BLaER1 treated with 17β-estradiol and CSF1 and Interleukin-3, amounts not matched to agents 10 nM and 100 nM (cell line): ENCODE data around the gene NEAT1.
A peak's percentile ranks its signal among the peaks of the same experiment; 100 is the strongest.

Source experiments
- H3K27ac ChIP-seq, 11 experiments: shearing (Covaris generic); formaldehyde crosslinking; 2 replicates each; pipeline ENCODE4 v1.8.1; 2022
- H3K27me3 ChIP-seq, 11 experiments: shearing (Covaris generic); formaldehyde crosslinking; 2 replicates each; pipeline ENCODE4 v1.8.1; 2022
- H3K36me3 ChIP-seq, 11 experiments: shearing (Covaris generic); formaldehyde crosslinking; 2 replicates each; pipeline ENCODE4 v1.8.1; 2022
- H3K4me1 ChIP-seq, 10 experiments: shearing (Covaris generic); formaldehyde crosslinking; 2 replicates each; pipeline ENCODE4 v1.8.1; 2022
- H3K4me2 ChIP-seq, 11 experiments: shearing (Covaris generic); formaldehyde crosslinking; 2 replicates each; pipeline ENCODE4 v1.8.1; 2022
- H3K4me3 ChIP-seq, 10 experiments: shearing (Covaris generic); formaldehyde crosslinking; 2 replicates each; pipeline ENCODE4 v1.8.1; 2022
- H3K9ac ChIP-seq, 11 experiments: shearing (Covaris generic); formaldehyde crosslinking; 2 replicates each; pipeline ENCODE4 v1.8.1; 2022
- H3K9me3 ChIP-seq, 11 experiments: shearing (Covaris generic); formaldehyde crosslinking; replicated peaks in 1 of 11; 2 replicates each; pipeline ENCODE4 v1.8.1; 2022
- H4K20me1 ChIP-seq, 11 experiments: shearing (Covaris generic); formaldehyde crosslinking; 2 replicates each; pipeline ENCODE4 v1.8.1; 2022
- Cebpa-rat ChIP-seq, 11 experiments: shearing (Covaris generic); IDR thresholded peaks; 2 replicates each; pipeline ENCODE4 v1.8.1; 2022

NEAT1 gene

GRCh38 chr11:65426839-65427690 is 4.5 kb downstream of the NEAT1 start:
- H3K4me1 ChIP-seq = peaks cover 48 to 64% (median 58%) of the 10 kb centered on the region in 10 experiments
- H3K27me3 ChIP-seq = no peaks in the 10 kb centered on the region
- peaks cover 12 to 79% (median 39%) of the 10 kb centered on the region in 11 experiments; a peak in 19 of 22 replicates for H3K36me3 ChIP-seq
- H3K27ac ChIP-seq = peak overlapping the region; percentile 94 to 100 (median 99)
- H4K20me1 ChIP-seq = peaks cover 82 to 94% (median 94%) of the 10 kb centered on the region in 11 experiments
- H3K4me2 ChIP-seq = peak overlapping the region; percentile 80 to 99 (median 91)
- no peak for TF ChIP-seq Cebpa-rat (IDR thresholded peaks at IDR 0.05)
- peak overlapping the region; percentile 98 to 100 (median 100) for H3K9ac ChIP-seq
- peak overlapping the region; percentile 83 to 94 (median 92) for H3K4me3 ChIP-seq
- H3K9me3 ChIP-seq = no peaks in the 10 kb centered on the region

- Histone ChIP-seq H3K27ac (peak overlapping the region; percentile 94 to 100 (median 99)), H3K4me2 (peak overlapping the region; percentile 80 to 99 (median 91)), H4K20me1 (peaks cover 79 to 100% (median 100%) of the 10 kb centered on the region in 11 experiments), H3K9ac (peak overlapping the region; percentile 98 to 100 (median 100)), H3K27me3 (no peaks in the 10 kb centered on the region), H3K9me3 (no peaks in the 10 kb centered on the region), H3K36me3 (peaks cover 12 to 86% (median 43%) of the 10 kb centered on the region in 11 experiments; a peak in 19 of 22 replicates), H3K4me3 (peak overlapping the region; percentile 83 to 94 (median 92)), H3K4me1 (peaks cover 56 to 72% (median 64%) of the 10 kb centered on the region in 10 experiments)
- no peak for TF ChIP-seq Cebpa-rat (IDR thresholded peaks at IDR 0.05)
Measured at GRCh38 chr11:65427691-65428577, 5.3 kb downstream of the NEAT1 start.

GRCh38 chr11:65428578-65429067 is 6.0 kb downstream of the NEAT1 start:
- Histone ChIP-seq H3K27ac (peak overlapping the region; percentile 52 to 100 (median 99); a peak in 21 of 22 replicates), H3K27me3 (no peaks in the 10 kb centered on the region), H3K9ac (peak overlapping the region; percentile 98 to 100 (median 100)), H3K9me3 (no peaks in the 10 kb centered on the region), H4K20me1 (peaks cover 72 to 100% (median 100%) of the 10 kb centered on the region in 11 experiments), H3K4me2 (peak overlapping the region; percentile 80 to 99 (median 91)), H3K4me1 (peaks cover 61 to 77% (median 64%) of the 10 kb centered on the region in 10 experiments), H3K36me3 (peaks cover 13 to 86% (median 44%) of the 10 kb centered on the region in 11 experiments; a peak in 19 of 22 replicates), H3K4me3 (peak overlapping the region in 9 of 10 experiments; percentile 12 to 94 (median 90); a peak in 15 of 20 replicates)
- TF ChIP-seq Cebpa-rat (IDR thresholded peaks at IDR 0.05) = no peak

GRCh38 chr11:65429068-65429681 is 6.6 kb downstream of the NEAT1 start:
- H3K36me3 ChIP-seq = peaks cover 18 to 86% (median 44%) of the 10 kb centered on the region in 11 experiments; a peak in 21 of 22 replicates
- peaks cover 67 to 100% (median 100%) of the 10 kb centered on the region in 11 experiments for H4K20me1 ChIP-seq
- peaks cover 65 to 81% (median 69%) of the 10 kb centered on the region in 10 experiments for H3K4me1 ChIP-seq
- H3K4me2 ChIP-seq = peak overlapping the region; percentile 80 to 99 (median 91)
- peak overlapping the region in 9 of 10 experiments; percentile 9 to 94 (median 83); a peak in 13 of 20 replicates for H3K4me3 ChIP-seq
- H3K27ac ChIP-seq = peak overlapping the region; percentile 52 to 100 (median 98); a peak in 21 of 22 replicates
- TF ChIP-seq Cebpa-rat (IDR thresholded peaks at IDR 0.05) = no peak
- peak overlapping the region; percentile 98 to 100 (median 100) for H3K9ac ChIP-seq
- no peaks in the 10 kb centered on the region for H3K27me3 ChIP-seq
- H3K9me3 ChIP-seq = no peaks in the 10 kb centered on the region

- H3K4me2 ChIP-seq = peak overlapping the region; percentile 80 to 99 (median 91)
- H4K20me1 ChIP-seq = peaks cover 65 to 100% (median 100%) of the 10 kb centered on the region in 11 experiments
- peak overlapping the region; percentile 98 to 100 (median 100) for H3K9ac ChIP-seq
- peak overlapping the region; percentile 52 to 100 (median 98) for H3K27ac ChIP-seq
- H3K9me3 ChIP-seq = no peaks in the 10 kb centered on the region
- peaks cover 25 to 86% (median 45%) of the 10 kb centered on the region in 11 experiments; a peak in 21 of 22 replicates for H3K36me3 ChIP-seq
- H3K4me1 ChIP-seq = peaks cover 70 to 88% (median 75%) of the 10 kb centered on the region in 10 experiments
- no peak for TF ChIP-seq Cebpa-rat (IDR thresholded peaks at IDR 0.05)
- peak overlapping the region; percentile 15 to 94 (median 38); a peak in 16 of 20 replicates for H3K4me3 ChIP-seq
- no peaks in the 10 kb centered on the region for H3K27me3 ChIP-seq
Measured at GRCh38 chr11:65429724-65430405, 7.3 kb downstream of the NEAT1 start.

GRCh38 chr11:65430406-65431217 is 8.0 kb downstream of the NEAT1 start:
- H3K36me3 ChIP-seq = peaks cover 30 to 86% (median 47%) of the 10 kb centered on the region in 11 experiments; a peak in 21 of 22 replicates
- no peaks in the 10 kb centered on the region for H3K27me3 ChIP-seq
- no peak for TF ChIP-seq Cebpa-rat (IDR thresholded peaks at IDR 0.05)
- peaks cover 59 to 100% (median 100%) of the 10 kb centered on the region in 11 experiments for H4K20me1 ChIP-seq
- H3K4me1 ChIP-seq = peaks cover 70 to 93% (median 81%) of the 10 kb centered on the region in 10 experiments
- peak overlapping the region; percentile 52 to 100 (median 98) for H3K27ac ChIP-seq
- H3K9me3 ChIP-seq = no peaks in the 10 kb centered on the region
- peak overlapping the region; percentile 80 to 99 (median 91) for H3K4me2 ChIP-seq
- peak overlapping the region; percentile 98 to 100 (median 100) for H3K9ac ChIP-seq
- peak overlapping the region in 7 of 10 experiments; percentile 2 to 94 (median 33); a peak in 12 of 20 replicates for H3K4me3 ChIP-seq
